Stimulated activated CD4-positive, alpha-beta T cell treated with anti-CD3 and anti-CD28 coated beads, Interleukin-12 subunit alpha, Interleukin-12 subunit beta, amount 100 ng/mL, for 48 hours (primary cell): Measurements from ENCODE around the gene KLF5.
A peak's percentile ranks its signal among the peaks of the same experiment; 100 is the strongest.
"Not testable (repeated sequence)": the region's sequence is repeated elsewhere in the genome, so short reads cannot be mapped to it uniquely, and the experiment has no call there.

Experiments used
- DNase-seq, 3 donors: peaks; one replicate each; pipeline ENCODE4 v3.0.0-alpha.2; 2020; ENCODE audit warnings: low read depth in 2 of 3, low spot score in 1 of 3

The KLF5 gene

GRCh38 chr13:73058736-73059459, at the start of gene KLF5:
Gene KLF5 (plus strand): TSS chr13:73059005. CDS start chr13:73059328, 323 bp downstream.
- peak; percentile 90 to 95 (median 92) for DNase-seq

GRCh38 chr13:73011751-73012150, 47.1 kb upstream of the KLF5 start:
- DNase-seq = no peak

- DNase-seq = no peak
Observed at GRCh38 chr13:73015805-73016204, 43.0 kb upstream of the KLF5 start.

- DNase-seq = no peak
Observed at GRCh38 chr13:73018336-73018735, 40.5 kb upstream of the KLF5 start.

- DNase-seq = no peak
Observed at GRCh38 chr13:73025217-73026012, 33.4 kb upstream of the KLF5 start.

GRCh38 chr13:73034901-73035300, 23.9 kb upstream of the KLF5 start:
- DNase-seq = no peak

- no peak for DNase-seq
Observed at GRCh38 chr13:73035660-73036059, 23.1 kb upstream of the KLF5 start.

- no peak for DNase-seq
Observed at GRCh38 chr13:73036566-73036965, 22.2 kb upstream of the KLF5 start.

GRCh38 chr13:73038064-73038463, 20.7 kb upstream of the KLF5 start:
- no peak for DNase-seq

GRCh38 chr13:73039201-73040108, 19.4 kb upstream of the KLF5 start:
- no peak for DNase-seq

- no peak for DNase-seq
Observed at GRCh38 chr13:73040484-73040883, 18.3 kb upstream of the KLF5 start.

GRCh38 chr13:73040968-73041596, 17.7 kb upstream of the KLF5 start:
- DNase-seq = no peak

GRCh38 chr13:73045031-73045430, 13.8 kb upstream of the KLF5 start:
- DNase-seq = no peak

GRCh38 chr13:73048615-73049014, 10.2 kb upstream of the KLF5 start:
- DNase-seq = not testable (repeated sequence)

- DNase-seq = no peak
Observed at GRCh38 chr13:73054712-73055111, 4.1 kb upstream of the KLF5 start.

GRCh38 chr13:73055813-73056564, 2.8 kb upstream of the KLF5 start:
- no peak for DNase-seq

- no peak for DNase-seq
Observed at GRCh38 chr13:73056565-73056962, 2.2 kb upstream of the KLF5 start.

GRCh38 chr13:73057284-73058063, 1.3 kb upstream of the KLF5 start:
- no peak for DNase-seq

- no peak for DNase-seq
Observed at GRCh38 chr13:73058064-73058313, 816 bp upstream of the KLF5 start.

- DNase-seq = peak in 1 of 3 donors; percentile 8
Observed at GRCh38 chr13:73058432-73058735, 421 bp upstream of the KLF5 start.
